Thoracic aorta (tissue), 2 donors: ENCODE measurements around the gene EEPD1. TPM values are rescaled to one million over a fixed set of nuclear protein-coding genes. Genes with fewer than 3 reads are reported as not detected.

Experiments used
- ATAC-seq: fragments of 150-250 bp; one replicate; pipeline ENCODE4 v1.8.0; 2017; ENCODE audit warnings: low read depth; ENCODE audit not compliant: insufficient number of reproducible peaks, low FRiP score
- DNase-seq: peaks from one replicate; pipeline ENCODE4 v3.0.0-alpha.2; 2020; ENCODE audit warnings: low spot score
- H3K27ac ChIP-seq, 2 donors: fragments of 200-600 bp; sonication (generic); 1 replicate in 1 of 2; 2 replicates in 1 of 2; pipeline ENCODE4 v1.5.1; 2016; ENCODE audit warnings: mild to moderate bottlenecking in 2 of 2, moderate library complexity in 2 of 2
- H3K27me3 ChIP-seq: fragments of 200-600 bp; sonication (generic); replicated peaks from 2 replicates; pipeline ENCODE4 v1.6.0; 2016; ENCODE audit warnings: mild to moderate bottlenecking; ENCODE audit not compliant: insufficient read depth
- H3K36me3 ChIP-seq: fragments of 200-600 bp; sonication (generic); one replicate; pipeline ENCODE4 v1.5.1; 2016
- H3K4me1 ChIP-seq, 2 donors: fragments of 200-600 bp; sonication (generic); 1 replicate in 1 of 2; 2 replicates in 1 of 2; pipeline versions ENCODE4 v1.5.1 to v1.6.0; 2016; ENCODE audit warnings: low read depth in 2 of 2, mild to moderate bottlenecking in 1 of 2; ENCODE audit not compliant: control insufficient read depth in 1 of 2
- H3K4me3 ChIP-seq: fragments of 200-600 bp; sonication (generic); 2 replicates; pipeline ENCODE4 v1.5.1; 2016; ENCODE audit warnings: mild to moderate bottlenecking
- H3K9me3 ChIP-seq: fragments of 200-600 bp; sonication (generic); 2 replicates; pipeline ENCODE4 v1.5.1; 2016
- CTCF ChIP-seq: fragments of 200-600 bp; sonication (generic); IDR thresholded peaks from one replicate; pipeline ENCODE4 v1.5.1; 2019; ENCODE audit warnings: antibody characterized with exemption
- total RNA-seq, 2 donors: library from RNA; depleted of rRNA; stranded (reverse); fragments of >200 nt; gene quantifications; one replicate each; pipeline versions ENCODE4 v1.1.0 to v1.2.3, GENCODE V29; 2016

Gene EEPD1
- total RNA-seq, 2 donors from 2014 or later = 14.6 to 17.4 TPM

GRCh38 chr7:36214608-36215456 lies 61.8 kb downstream of the EEPD1 start:
- no peak for TF ChIP-seq CTCF
- Histone ChIP-seq H3K36me3 (no peaks in the 10 kb centered on the region), H3K4me1 (peaks cover 18 to 45% of the 10 kb centered on the region in 2 donors), H3K9me3 (no peaks in the 10 kb centered on the region), H3K4me3 (no peak overlapping the region), H3K27me3 (no peaks in the 10 kb centered on the region), H3K27ac (no peak overlapping the region)
- no peak for ATAC-seq
- DNase-seq = no peak

GRCh38 chr7:36215457-36215765 lies 62.4 kb downstream of the EEPD1 start:
- H3K36me3 ChIP-seq = no peaks in the 10 kb centered on the region
- peaks cover 16 to 39% of the 10 kb centered on the region in 2 donors for H3K4me1 ChIP-seq
- H3K27me3 ChIP-seq = no peaks in the 10 kb centered on the region
- H3K27ac ChIP-seq = no peak overlapping the region
- H3K9me3 ChIP-seq = no peaks in the 10 kb centered on the region
- H3K4me3 ChIP-seq = no peak overlapping the region
- no peak for DNase-seq
- no peak for ATAC-seq
- no peak for TF ChIP-seq CTCF

- no peak for ATAC-seq
- peaks cover 16 to 31% of the 10 kb centered on the region in 2 donors for H3K4me1 ChIP-seq
Measured at GRCh38 chr7:36216063-36216684, 63.1 kb downstream of the EEPD1 start.

GRCh38 chr7:36217211-36217960 lies 64.3 kb downstream of the EEPD1 start:
- no peaks in the 10 kb centered on the region for H3K9me3 ChIP-seq
- H3K4me1 ChIP-seq = peaks cover 16 to 31% of the 10 kb centered on the region in 2 donors
- no peaks in the 10 kb centered on the region for H3K27me3 ChIP-seq
- no peak for ATAC-seq
- no peak for TF ChIP-seq CTCF
- H3K36me3 ChIP-seq = no peaks in the 10 kb centered on the region
- no peak overlapping the region for H3K4me3 ChIP-seq
- no peak overlapping the region for H3K27ac ChIP-seq
- no peak for DNase-seq

More at GRCh38 chr7:36216063-36216684, 63.1 kb downstream of the EEPD1 start:
- TF ChIP-seq CTCF = no peak
- Histone ChIP-seq H3K27me3 (no peaks in the 10 kb centered on the region), H3K9me3 (no peaks in the 10 kb centered on the region), H3K27ac (no peak overlapping the region), H3K36me3 (no peaks in the 10 kb centered on the region), H3K4me3 (no peak overlapping the region)
- no peak for DNase-seq

- H3K4me1 ChIP-seq = peaks cover 16 to 31% of the 10 kb centered on the region in 2 donors
Measured at GRCh38 chr7:36217961-36218284, 64.9 kb downstream of the EEPD1 start.

More at GRCh38 chr7:36217961-36218284, 64.9 kb downstream of the EEPD1 start:
- DNase-seq (no peak), ATAC-seq (no peak)
- no peaks in the 10 kb centered on the region for H3K36me3 ChIP-seq
- H3K27ac ChIP-seq = no peak overlapping the region
- no peak for TF ChIP-seq CTCF
- H3K9me3 ChIP-seq = no peaks in the 10 kb centered on the region
- no peak overlapping the region for H3K4me3 ChIP-seq
- no peaks in the 10 kb centered on the region for H3K27me3 ChIP-seq
